Activated CD8-positive, alpha-beta memory T cell treated with anti-CD3 and anti-CD28 coated beads, Interleukin-2, amount 10 ng/mL, durations not matched to agents 7 days and 5 days (primary cell): ENCODE results near the gene SAMD4A. TPM values are rescaled to one million over a fixed set of nuclear protein-coding genes. Genes with fewer than 3 reads are reported as not detected.

Experiments
- ATAC-seq: fragments of 150-1000 bp; cut with Tn5 transposase; one replicate; pipeline ENCODE4 v1.10.0; 2021; ENCODE audit warnings: moderate library complexity
- CTCF ChIA-PET: fragments of 350-600 bp; sonication (Branson Sonifier 250); formaldehyde crosslinking; loops from one replicate; lab custom pipeline; 2021; ENCODE audit warnings: antibody characterized with exemption; lab: Charles Lee
- DNase-seq: peaks from one replicate; pipeline ENCODE4 v3.0.0-alpha.2; 2020
- H3K27ac Mint-ChIP-seq: one replicate; pipeline ENCODE4 v1.8.0; 2021; ENCODE audit warnings: mild to moderate bottlenecking, mixed read lengths
- H3K27me3 Mint-ChIP-seq: one replicate; pipeline ENCODE4 v1.8.0; 2021; ENCODE audit warnings: mixed read lengths
- H3K36me3 Mint-ChIP-seq: one replicate; pipeline ENCODE4 v1.8.0; 2021; ENCODE audit warnings: mild to moderate bottlenecking, mixed read lengths
- H3K4me1 Mint-ChIP-seq: one replicate; pipeline ENCODE4 v1.8.0; 2021; ENCODE audit warnings: mixed read lengths
- H3K4me3 Mint-ChIP-seq: one replicate; pipeline ENCODE4 v1.8.0; 2021; ENCODE audit warnings: mild to moderate bottlenecking, moderate library complexity, mixed read lengths
- H3K9me3 Mint-ChIP-seq: one replicate; pipeline ENCODE4 v1.8.0; 2022; ENCODE audit warnings: low read depth, mixed read lengths
- total RNA-seq, 2 experiments: library from RNA; stranded (reverse); gene quantifications; one replicate each; pipeline ENCODE4 v1.2.3, GENCODE V29; 2021

The SAMD4A gene
- total RNA-seq, 2 experiments from 2014 or later: 1.6 to 1.7 TPM

- CTCF ChIA-PET: no interaction called here
- Mint-ChIP-seq H3K27me3 (peaks cover under 1% of the 10 kb centered on the region), H3K4me1 (no peaks in the 10 kb centered on the region), H3K27ac (no peak overlapping the region), H3K4me3 (no peak overlapping the region), H3K36me3 (peaks cover 44% of the 10 kb centered on the region), H3K9me3 (no peaks in the 10 kb centered on the region)
- no peak for DNase-seq
- no peak for ATAC-seq
These were observed 270.7 kb downstream of the SAMD4A start for GRCh38 chr14:54837508-54838149.

- H3K36me3 Mint-ChIP-seq: peaks cover 49% of the 10 kb centered on the region
- H3K4me3 Mint-ChIP-seq: no peak overlapping the region
These were observed 272.1 kb downstream of the SAMD4A start for GRCh38 chr14:54838931-54839512.

GRCh38 chr14:54839701-54840119 lies 272.8 kb downstream of the SAMD4A start:
- no peaks in the 10 kb centered on the region for H3K4me1 Mint-ChIP-seq
- H3K27ac Mint-ChIP-seq: no peak overlapping the region
- no peaks in the 10 kb centered on the region for H3K27me3 Mint-ChIP-seq
- no peak overlapping the region for H3K4me3 Mint-ChIP-seq
- CTCF ChIA-PET: no interaction called here
- no peaks in the 10 kb centered on the region for H3K9me3 Mint-ChIP-seq
- ATAC-seq (no peak), DNase-seq (no peak)
- peaks cover 55% of the 10 kb centered on the region for H3K36me3 Mint-ChIP-seq

More at GRCh38 chr14:54838931-54839512, 272.1 kb downstream of the SAMD4A start:
- Mint-ChIP-seq H3K9me3 (no peaks in the 10 kb centered on the region), H3K4me1 (no peaks in the 10 kb centered on the region), H3K27ac (no peak overlapping the region), H3K27me3 (no peaks in the 10 kb centered on the region)
- CTCF ChIA-PET: no interaction called here
- ATAC-seq: no peak
- no peak for DNase-seq

- H3K27me3 Mint-ChIP-seq: no peaks in the 10 kb centered on the region
- no peak overlapping the region for H3K27ac Mint-ChIP-seq
- no peak overlapping the region for H3K4me3 Mint-ChIP-seq
- ATAC-seq: no peak
- DNase-seq: no peak
- H3K9me3 Mint-ChIP-seq: no peaks in the 10 kb centered on the region
- no peaks in the 10 kb centered on the region for H3K4me1 Mint-ChIP-seq
- CTCF ChIA-PET: no interaction called here
- peaks cover 54% of the 10 kb centered on the region for H3K36me3 Mint-ChIP-seq
These were observed 273.4 kb downstream of the SAMD4A start for GRCh38 chr14:54840336-54840735.

- ATAC-seq (no peak), DNase-seq (no peak)
- Mint-ChIP-seq H3K4me3 (no peak overlapping the region), H3K9me3 (no peaks in the 10 kb centered on the region), H3K27ac (no peak overlapping the region), H3K27me3 (no peaks in the 10 kb centered on the region), H3K4me1 (no peaks in the 10 kb centered on the region), H3K36me3 (peaks cover 55% of the 10 kb centered on the region)
- CTCF ChIA-PET: no interaction called here
These were observed 273.9 kb downstream of the SAMD4A start for GRCh38 chr14:54840798-54841197.

Other genes with a start within 250 kb of the SAMD4A start
- 10 to 100 TPM; 82.6 to 96.0 TPM for gene CDKN3, start 170.1 kb upstream of the SAMD4A start, total RNA-seq
- gene CNIH1, start 125.8 kb upstream of the SAMD4A start, total RNA-seq: 10 to 100 TPM; 39.8 to 61.9 TPM
- 10 to 100 TPM; 29.7 to 31.2 TPM for gene GMFB, start 78.1 kb upstream of the SAMD4A start, total RNA-seq
- 10 to 100 TPM in 1 of 2 experiments, 1 to 10 TPM in 1; 10.0 to 10.7 TPM for gene CGRRF1, start 57.2 kb upstream of the SAMD4A start, total RNA-seq